ENCODE results near the gene AGPAT4. TPM values are rescaled to one million over a fixed set of nuclear protein-coding genes. Genes with fewer than 3 reads are reported as not detected.

AGPAT4 gene
- total RNA-seq, 1 experiment from 2014 or later, result 15.5 TPM

GRCh38 chr6:161082215-161082614, 191.6 kb downstream of the AGPAT4 start:
- TF ChIP-seq ZNF274 (IDR thresholded peaks at IDR 0.05; ENCODE audit: low read depth, low read length), result no peak
- TF ChIP-seq RAD21 (IDR thresholded peaks at IDR 0.05; ENCODE audit: low read depth), result no peak
- TF ChIP-seq CBX3 (IDR thresholded peaks at IDR 0.05; ENCODE audit: low read depth), result no peak
- no peak for TF ChIP-seq TCF7L2 (IDR thresholded peaks at IDR 0.05; ENCODE audit: borderline replicate concordance, extremely low read depth, insufficient read depth, insufficient read length)
- Histone ChIP-seq H3K36me3 (ENCODE audit: control insufficient read depth in 1 of 2, insufficient read depth in 2 of 2, low read length in 2 of 2) (peaks cover 8 to 18% of the 10 kb centered on the region in 2 experiments), H2AFZ (ENCODE audit: low read depth, low read length, poor library complexity, severe bottlenecking) (no peak overlapping the region), H3K27ac (ENCODE audit: low read depth, low read length) (no peak overlapping the region), H3K4me3 (replicated peaks in 1 of 2; ENCODE audit: low read depth in 1 of 2, low read length in 2 of 2) (no peak overlapping the region), H3K9me2 (ENCODE audit: insufficient read depth) (no peaks in the 10 kb centered on the region), H3K27me3 (ENCODE audit: insufficient read depth, low read length) (no peaks in the 10 kb centered on the region), H4K20me1 (ENCODE audit: insufficient read depth) (no peaks in the 10 kb centered on the region), H3K9me3 (ENCODE audit: control insufficient read depth in 1 of 2, insufficient read depth in 1 of 2, low read depth in 1 of 2, low read length in 2 of 2) (no peaks in the 10 kb centered on the region), H3K9ac (ENCODE audit: low read length) (no peak overlapping the region), H3K4me1 (ENCODE audit: control insufficient read depth in 1 of 2, insufficient read depth in 2 of 2, low read length in 2 of 2) (peaks cover 0 to 10% of the 10 kb centered on the region in 2 experiments; a peak in 2 of 4 replicates), H3K4me2 (ENCODE audit: low read length) (no peak overlapping the region), H3K79me2 (ENCODE audit: insufficient read depth, low read length) (no peaks in the 10 kb centered on the region)
- intact Hi-C loops (cut with micrococcal nuclease), result no loop called here
- DNase-seq (ENCODE audit: low read depth, low spot score), result no peak
- BruUV-seq (replicated peaks), result no TSS peak
- no peak for ATAC-seq
- CTCF ChIA-PET, result no interaction called here
- RAD21 ChIA-PET (ENCODE audit: low non-redundant PET in 1 of 2, low total read pairs in 2 of 2, uncharacterized antibody in 2 of 2, unreplicated experiment in 2 of 2), result no interaction called here
- POLR2A ChIA-PET, result no interaction called here

GRCh38 chr6:161080263-161080970, 193.4 kb downstream of the AGPAT4 start:
- Histone ChIP-seq H3K36me3 (ENCODE audit: control insufficient read depth in 1 of 2, insufficient read depth in 2 of 2, low read length in 2 of 2) (peaks cover 3 to 15% of the 10 kb centered on the region in 2 experiments; a peak in 2 of 4 replicates), H3K79me2 (ENCODE audit: insufficient read depth, low read length) (no peaks in the 10 kb centered on the region), H3K4me2 (ENCODE audit: low read length) (no peak overlapping the region), H3K4me3 (replicated peaks in 1 of 2; ENCODE audit: low read depth in 1 of 2, low read length in 2 of 2) (no peak overlapping the region), H3K9ac (ENCODE audit: low read length) (no peak overlapping the region), H2AFZ (ENCODE audit: low read depth, low read length, poor library complexity, severe bottlenecking) (no peak overlapping the region), H3K27me3 (ENCODE audit: insufficient read depth, low read length) (no peaks in the 10 kb centered on the region), H3K27ac (ENCODE audit: low read depth, low read length) (no peak overlapping the region), H3K9me3 (ENCODE audit: control insufficient read depth in 1 of 2, insufficient read depth in 1 of 2, low read depth in 1 of 2, low read length in 2 of 2) (no peaks in the 10 kb centered on the region), H3K4me1 (ENCODE audit: control insufficient read depth in 1 of 2, insufficient read depth in 2 of 2, low read length in 2 of 2) (peaks cover 0 to 10% of the 10 kb centered on the region in 2 experiments; a peak in 2 of 4 replicates), H4K20me1 (ENCODE audit: insufficient read depth) (no peaks in the 10 kb centered on the region), H3K9me2 (ENCODE audit: insufficient read depth) (no peaks in the 10 kb centered on the region)
- DNase-seq (ENCODE audit: low read depth, low spot score) (no peak), ATAC-seq (no peak)
- CTCF ChIA-PET, result no interaction called here
- intact Hi-C loops (cut with micrococcal nuclease), result no loop called here
- POLR2A ChIA-PET, result no interaction called here
- TF ChIP-seq JUND (IDR thresholded peaks at IDR 0.05) (no peak), REST (IDR thresholded peaks at IDR 0.05; ENCODE audit: low read depth) (no peak), CBX3 (IDR thresholded peaks at IDR 0.05; ENCODE audit: low read depth) (no peak), SIN3A (IDR thresholded peaks at IDR 0.05; ENCODE audit: low read depth) (no peak), EGR1 (IDR thresholded peaks at IDR 0.05; ENCODE audit: low read depth) (no peak), FOSL1 (IDR thresholded peaks at IDR 0.05; ENCODE audit: low read depth) (no peak), YY1 (IDR thresholded peaks at IDR 0.05; ENCODE audit: extremely low read depth, insufficient replicate concordance, low read depth, low read length) (no peak), SP1 (IDR thresholded peaks at IDR 0.05; ENCODE audit: low read depth) (no peak), SRF (IDR thresholded peaks at IDR 0.05; ENCODE audit: low read depth) (no peak), ZFX (IDR thresholded peaks at IDR 0.05) (no peak), MAX (IDR thresholded peaks at IDR 0.05) (no peak), CTCF (IDR thresholded peaks at IDR 0.05 in 2 of 3, conservative IDR thresholded peaks at IDR 0.05 in 1 of 3; ENCODE audit: borderline replicate concordance in 1 of 3, insufficient read depth in 1 of 3, low read depth in 2 of 3, low read length in 2 of 3) (no peak), ZNF274 (IDR thresholded peaks at IDR 0.05; ENCODE audit: low read depth, low read length) (no peak), RAD21 (IDR thresholded peaks at IDR 0.05; ENCODE audit: low read depth) (no peak)
- no TSS peak for BruUV-seq (replicated peaks)
- RAD21 ChIA-PET (ENCODE audit: low non-redundant PET in 1 of 2, low total read pairs in 2 of 2, uncharacterized antibody in 2 of 2, unreplicated experiment in 2 of 2), result no interaction called here

Data from HCT116 (cell line).